Measurements from ENCODE around the gene GFPT1.

DNA sequence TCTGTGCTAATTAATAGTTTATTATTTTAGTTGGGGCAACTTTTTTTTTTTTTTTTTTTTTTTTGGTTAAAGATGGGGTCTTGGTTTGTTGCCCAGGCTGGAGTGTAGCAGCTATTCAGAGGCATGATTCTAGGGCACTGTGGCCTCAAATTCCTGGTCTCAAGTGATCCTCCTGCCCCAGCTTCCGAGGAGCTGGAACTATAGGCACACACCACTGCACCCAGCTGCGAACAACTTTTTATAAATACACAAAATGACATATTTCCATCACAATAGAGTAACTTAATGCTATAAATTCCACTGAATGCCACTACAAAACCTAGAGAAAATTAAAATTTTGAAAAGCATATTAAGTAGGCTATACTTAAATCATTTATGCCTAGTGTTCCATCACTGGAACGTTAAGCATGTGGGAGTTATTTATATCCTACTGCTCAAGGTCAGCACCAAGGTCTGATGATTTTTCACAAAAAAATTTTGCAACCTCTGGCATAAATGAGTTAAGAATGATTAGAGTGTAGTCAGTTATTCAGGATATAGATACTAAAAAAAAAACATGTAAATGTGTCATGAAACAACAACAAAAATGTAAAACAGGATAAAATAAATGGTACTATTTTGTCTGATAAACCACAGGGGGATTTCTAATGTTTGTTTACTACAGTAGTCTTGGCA, 46.8 kb downstream of the GFPT1 start:
- TF ChIP-seq ZNF114 (tag by site-specific recombination; IDR thresholded peaks at IDR 0.05) (no peak), ZNF121 (tag by site-specific recombination; IDR thresholded peaks at IDR 0.05) (no peak), KLF8 (tag by site-specific recombination; IDR thresholded peaks at IDR 0.05) (no peak), TRIM28 (IDR thresholded peaks at IDR 0.05; ENCODE audit: borderline replicate concordance, low read length) (no peak), KLF1 (tag by site-specific recombination; IDR thresholded peaks at IDR 0.05) (no peak)
- TF ChIP-seq, protein P1, sequence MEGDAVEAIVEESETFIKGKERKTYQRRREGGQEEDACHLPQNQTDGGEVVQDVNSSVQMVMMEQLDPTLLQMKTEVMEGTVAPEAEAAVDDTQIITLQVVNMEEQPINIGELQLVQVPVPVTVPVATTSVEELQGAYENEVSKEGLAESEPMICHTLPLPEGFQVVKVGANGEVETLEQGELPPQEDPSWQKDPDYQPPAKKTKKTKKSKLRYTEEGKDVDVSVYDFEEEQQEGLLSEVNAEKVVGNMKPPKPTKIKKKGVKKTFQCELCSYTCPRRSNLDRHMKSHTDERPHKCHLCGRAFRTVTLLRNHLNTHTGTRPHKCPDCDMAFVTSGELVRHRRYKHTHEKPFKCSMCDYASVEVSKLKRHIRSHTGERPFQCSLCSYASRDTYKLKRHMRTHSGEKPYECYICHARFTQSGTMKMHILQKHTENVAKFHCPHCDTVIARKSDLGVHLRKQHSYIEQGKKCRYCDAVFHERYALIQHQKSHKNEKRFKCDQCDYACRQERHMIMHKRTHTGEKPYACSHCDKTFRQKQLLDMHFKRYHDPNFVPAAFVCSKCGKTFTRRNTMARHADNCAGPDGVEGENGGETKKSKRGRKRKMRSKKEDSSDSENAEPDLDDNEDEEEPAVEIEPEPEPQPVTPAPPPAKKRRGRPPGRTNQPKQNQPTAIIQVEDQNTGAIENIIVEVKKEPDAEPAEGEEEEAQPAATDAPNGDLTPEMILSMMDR (tag by site-specific recombination; IDR thresholded peaks at IDR 0.05) = no peak

All from HEK293 (cell line).